Activated naive CD4-positive, alpha-beta T cell treated with anti-CD3 and anti-CD28 coated beads, Interleukin-2, amount 50 U/mL, for 16 hours (primary cell): Measurements from ENCODE around the gene USP3.
"Not testable (repeated sequence)": the region's sequence is repeated elsewhere in the genome, so short reads cannot be mapped to it uniquely, and the experiment has no call there.

Experiments used
- DNase-seq: peaks from one replicate; pipeline ENCODE4 v3.0.0-alpha.2; 2020

The USP3 gene

DNA sequence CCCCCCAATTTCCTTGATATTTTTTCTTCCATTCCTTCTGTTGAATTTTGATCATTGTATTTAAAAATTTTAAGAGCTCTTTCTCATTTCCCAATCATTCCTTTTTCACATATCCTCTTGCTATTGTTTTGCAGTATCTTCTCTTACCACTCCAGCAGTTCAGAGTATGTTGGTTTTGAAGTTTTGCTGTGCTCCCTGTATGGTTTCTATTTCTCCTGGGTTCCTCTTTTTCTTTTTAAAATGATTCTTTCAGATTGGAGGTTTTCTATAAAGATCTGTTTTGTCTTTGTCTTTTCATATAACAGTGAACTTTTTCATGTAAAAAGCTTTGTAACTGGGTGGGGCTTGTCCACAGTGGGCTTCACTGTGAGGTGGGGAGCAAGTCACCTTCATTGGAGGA lies 12.8 kb downstream of the USP3 start:
- no peak for DNase-seq

DNA sequence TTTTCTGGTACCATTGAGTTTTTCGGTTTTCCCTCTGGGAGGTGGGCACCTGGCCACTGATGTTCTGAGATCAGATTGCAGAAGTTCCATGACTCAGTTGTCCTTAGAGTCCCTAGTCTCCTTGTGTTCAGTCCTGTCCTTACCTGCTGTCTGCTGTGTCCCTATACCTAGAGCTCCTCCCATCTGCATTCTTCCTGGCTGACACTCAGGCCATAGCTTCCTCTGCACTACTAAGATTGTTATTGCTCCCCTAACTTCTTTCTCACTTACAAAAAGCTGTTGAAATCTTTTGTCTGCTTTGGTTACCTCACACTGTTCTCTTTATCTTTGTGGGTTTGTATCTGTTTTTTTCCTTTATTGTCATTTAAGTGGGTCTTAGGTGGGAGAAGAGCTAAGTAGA lies 13.2 kb downstream of the USP3 start:
- DNase-seq: no peak

DNA sequence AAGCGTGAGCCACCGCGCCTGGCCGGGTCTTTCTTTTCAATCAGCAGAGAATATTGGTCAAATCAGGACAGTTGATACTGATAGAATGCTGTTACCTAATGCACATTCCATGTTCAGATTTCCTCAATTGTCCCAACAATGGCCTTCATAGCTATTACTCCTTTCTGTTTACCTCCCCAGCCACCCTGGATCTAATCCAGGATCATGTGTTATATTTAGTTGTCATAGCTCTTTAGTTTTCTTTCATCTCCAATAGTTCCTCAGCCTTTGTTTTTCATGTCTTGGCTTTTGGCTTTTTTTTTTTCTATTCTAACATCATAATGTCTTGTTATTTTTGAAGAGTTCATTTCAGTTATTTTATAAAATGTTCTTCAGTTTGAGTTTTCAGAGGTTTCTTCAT lies 14.6 kb downstream of the USP3 start:
- DNase-seq: no peak

GRCh38 chr15:63519548-63520178 lies 15.3 kb downstream of the USP3 start:
- DNase-seq: no peak

DNA sequence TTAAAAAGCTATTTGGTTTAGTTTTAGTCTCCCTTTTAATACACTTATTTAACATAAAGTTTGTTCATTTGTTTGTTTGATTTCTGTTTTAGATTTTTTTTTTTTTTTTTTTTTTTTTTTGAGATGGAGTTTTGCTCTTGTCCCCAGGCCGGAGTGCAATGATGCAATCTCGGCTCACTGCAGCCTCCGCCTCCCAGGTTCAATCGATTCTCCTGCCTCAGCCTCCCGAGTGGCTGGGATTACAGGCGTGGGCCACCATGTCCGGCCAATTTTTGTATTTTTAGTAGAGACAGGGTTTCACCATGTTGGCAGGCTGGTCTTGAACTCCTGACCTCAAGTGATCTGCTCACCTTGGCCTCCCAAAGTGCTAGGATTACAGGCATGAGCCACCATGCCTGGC lies 16.1 kb downstream of the USP3 start:
- not testable (repeated sequence) for DNase-seq

GRCh38 chr15:63522225-63522578 lies 17.8 kb downstream of the USP3 start:
- no peak for DNase-seq

GRCh38 chr15:63523306-63523990 lies 19.1 kb downstream of the USP3 start:
- no peak for DNase-seq

DNA sequence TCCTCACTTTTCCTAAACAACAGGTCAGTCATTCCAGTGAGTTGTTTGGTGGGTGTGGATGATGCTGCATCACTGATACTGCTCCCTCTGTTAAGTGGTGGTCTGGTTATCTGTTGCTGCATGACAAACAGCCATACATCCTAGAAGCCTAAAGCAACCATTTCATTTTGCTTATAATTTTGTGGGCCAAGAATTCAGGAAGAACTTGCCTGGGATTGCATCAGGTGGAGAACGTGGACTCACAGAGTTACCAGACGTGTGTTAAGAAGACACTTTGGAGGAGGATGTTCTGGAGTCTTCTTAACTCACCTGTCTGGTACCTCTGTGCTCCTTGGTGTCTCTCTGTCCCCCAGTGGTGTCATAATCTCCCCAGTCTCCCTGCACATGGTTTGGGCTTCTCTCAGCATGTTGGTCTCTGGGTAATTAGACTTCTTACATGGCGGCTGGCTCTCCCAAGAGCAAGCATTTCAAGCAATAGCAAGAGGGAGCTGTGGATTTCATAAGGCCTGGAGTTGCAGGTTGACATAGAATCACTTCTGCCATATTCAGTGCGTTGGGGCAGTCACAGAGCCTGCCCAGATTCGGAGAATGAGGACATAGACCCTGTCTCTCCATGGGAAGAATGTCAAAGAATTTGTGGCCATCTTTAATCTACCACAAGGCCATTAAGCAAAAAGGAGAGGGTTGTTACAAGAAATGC lies 20.1 kb downstream of the USP3 start:
- no peak for DNase-seq

- DNase-seq: no peak
Measured at GRCh38 chr15:63526401-63526800, 22.0 kb downstream of the USP3 start.

DNA sequence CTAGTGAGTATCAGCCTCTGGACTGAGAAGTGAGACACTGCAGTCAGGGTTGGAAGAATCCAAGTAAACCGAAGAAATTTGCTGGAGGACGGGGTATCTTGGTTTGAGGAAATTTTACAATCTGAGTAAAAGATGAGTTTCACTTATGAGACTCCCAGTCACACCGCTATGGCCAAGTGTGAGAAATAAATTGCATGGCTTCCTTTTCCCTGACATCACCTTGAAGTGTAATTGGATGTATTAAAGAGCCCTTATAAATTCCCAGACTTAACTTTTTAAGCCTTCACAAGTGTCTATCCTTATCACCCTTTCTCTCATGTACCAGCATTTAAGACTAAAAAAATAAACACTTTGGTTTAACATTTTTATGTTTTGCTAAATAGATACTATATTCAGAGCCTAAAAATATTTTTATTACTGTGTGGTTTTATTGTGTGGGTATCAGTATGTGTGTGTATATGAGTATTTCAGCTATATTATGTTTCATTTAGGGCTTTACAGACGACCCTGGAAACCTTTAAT lies 23.8 kb downstream of the USP3 start:
- no peak for DNase-seq

- DNase-seq: peak; percentile 46
Measured at GRCh38 chr15:63530235-63530634, 25.8 kb downstream of the USP3 start.

- DNase-seq: no peak
Measured at GRCh38 chr15:63530752-63531299, 26.4 kb downstream of the USP3 start.

GRCh38 chr15:63531586-63531985 lies 27.2 kb downstream of the USP3 start:
- no peak for DNase-seq

GRCh38 chr15:63532307-63532744 lies 27.9 kb downstream of the USP3 start:
- DNase-seq: no peak

DNA sequence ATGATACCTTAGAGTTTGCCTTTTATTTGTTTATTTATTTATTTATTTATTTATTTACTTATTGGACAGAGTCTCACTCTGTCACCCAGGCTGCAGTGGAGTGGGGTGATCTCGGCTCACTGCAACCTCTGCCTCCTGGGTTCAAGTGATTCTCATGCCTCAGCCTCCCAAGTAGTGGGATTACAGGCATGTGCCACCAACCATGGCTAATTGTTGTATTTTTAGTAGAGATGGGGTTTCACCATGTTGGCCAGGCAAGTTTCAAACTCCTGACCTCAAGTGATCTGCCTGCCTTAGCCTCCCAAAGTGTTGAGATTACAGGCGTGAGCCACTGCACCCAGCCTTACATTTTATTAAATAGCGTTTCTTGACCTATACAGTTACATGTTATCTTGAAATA lies 30.5 kb downstream of the USP3 start:
- not testable (repeated sequence) for DNase-seq

DNA sequence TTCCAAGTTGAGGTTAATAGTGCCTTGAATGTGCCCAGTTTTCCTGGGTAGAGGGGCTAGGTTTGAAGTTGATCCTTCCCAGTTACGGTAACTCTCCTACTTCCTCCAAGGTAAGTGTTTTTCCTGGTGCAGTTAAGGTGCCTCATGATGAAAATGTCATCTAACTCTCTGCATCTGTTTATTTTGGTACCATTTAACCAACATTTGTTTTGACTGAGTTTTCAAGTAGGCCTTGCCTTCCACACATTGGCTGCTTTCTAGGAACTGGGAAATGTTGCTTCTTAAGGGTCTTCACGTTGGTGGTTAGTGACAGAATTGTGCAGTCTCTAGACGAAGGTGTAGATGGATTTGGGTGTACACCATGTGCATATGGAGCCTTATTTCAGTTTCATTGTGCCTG lies 31.3 kb downstream of the USP3 start:
- DNase-seq: no peak

DNA sequence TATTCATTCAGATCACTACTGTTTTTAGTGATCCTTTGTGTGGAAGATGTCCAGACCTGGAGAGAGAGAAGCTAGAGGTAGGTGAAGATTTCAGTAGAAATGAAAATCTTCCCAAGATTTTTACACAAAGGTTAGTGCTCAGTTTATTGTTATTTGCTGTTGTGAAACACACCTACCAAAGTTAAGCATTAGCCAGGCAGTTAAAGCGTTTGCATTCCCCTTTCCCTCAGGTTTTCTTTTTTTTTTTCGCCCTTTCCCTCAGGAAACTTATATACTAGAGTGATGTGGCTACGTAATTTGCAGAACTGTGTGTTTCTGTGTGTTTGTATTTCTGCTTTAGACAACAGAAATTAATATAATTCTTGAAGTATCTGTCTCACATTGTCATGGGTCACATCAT lies 34.5 kb downstream of the USP3 start:
- DNase-seq: no peak

DNA sequence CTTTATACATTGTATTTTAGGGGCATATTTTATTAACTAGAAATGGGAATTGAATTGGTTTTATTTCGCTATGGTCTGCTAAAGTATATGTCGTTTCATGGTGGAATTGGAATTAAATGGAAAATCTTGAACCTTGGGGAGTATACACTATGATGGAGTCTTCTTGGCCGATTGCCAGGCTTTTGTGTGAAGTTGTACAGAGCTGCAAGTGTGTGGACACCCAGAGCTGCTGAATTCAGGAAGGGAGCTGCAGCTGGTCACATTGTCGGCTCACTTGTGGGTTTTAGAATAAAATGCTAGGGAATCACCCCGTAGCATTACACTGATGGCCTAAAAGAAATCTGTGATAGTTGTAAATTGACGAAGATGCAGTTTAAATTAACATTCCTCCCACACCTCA lies 35.1 kb downstream of the USP3 start:
- no peak for DNase-seq

DNA sequence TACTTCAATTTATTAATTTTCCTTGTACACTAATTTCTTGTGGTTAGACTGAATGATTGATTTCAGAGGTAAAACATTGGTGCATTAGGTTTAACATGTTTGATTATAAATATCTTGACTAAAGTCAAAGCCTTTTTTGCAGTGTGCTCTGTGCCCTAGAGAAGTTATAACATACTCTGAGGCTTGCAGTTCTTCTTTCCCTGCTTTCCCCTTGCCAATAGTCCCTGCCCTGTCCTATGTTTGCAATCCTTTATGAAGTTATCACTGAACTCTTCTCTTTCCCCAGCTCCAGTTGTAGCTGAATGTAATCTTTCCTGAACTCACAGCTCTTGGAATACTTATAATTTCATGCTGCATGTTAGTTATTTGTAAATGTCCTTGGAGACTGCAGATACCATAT lies 35.6 kb downstream of the USP3 start:
- no peak for DNase-seq

DNA sequence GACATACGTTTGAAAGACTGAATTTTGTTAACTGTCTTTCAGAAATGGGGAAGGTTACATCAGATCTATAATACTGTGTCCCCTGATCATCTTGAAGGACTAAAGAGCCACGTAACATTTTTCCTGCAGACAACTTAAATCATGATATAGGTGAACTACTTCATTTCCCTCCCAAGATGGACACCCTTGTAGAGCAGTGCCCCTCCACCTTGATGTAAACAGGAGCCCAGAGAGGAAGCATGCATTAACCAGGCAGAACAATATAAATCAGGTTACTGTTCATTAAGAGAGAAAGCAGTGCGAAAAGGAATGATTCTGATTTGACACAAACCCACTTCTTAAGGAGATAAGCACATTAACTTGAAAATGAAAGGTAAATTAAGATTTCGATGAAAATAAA lies 36.1 kb downstream of the USP3 start:
- no peak for DNase-seq

DNA sequence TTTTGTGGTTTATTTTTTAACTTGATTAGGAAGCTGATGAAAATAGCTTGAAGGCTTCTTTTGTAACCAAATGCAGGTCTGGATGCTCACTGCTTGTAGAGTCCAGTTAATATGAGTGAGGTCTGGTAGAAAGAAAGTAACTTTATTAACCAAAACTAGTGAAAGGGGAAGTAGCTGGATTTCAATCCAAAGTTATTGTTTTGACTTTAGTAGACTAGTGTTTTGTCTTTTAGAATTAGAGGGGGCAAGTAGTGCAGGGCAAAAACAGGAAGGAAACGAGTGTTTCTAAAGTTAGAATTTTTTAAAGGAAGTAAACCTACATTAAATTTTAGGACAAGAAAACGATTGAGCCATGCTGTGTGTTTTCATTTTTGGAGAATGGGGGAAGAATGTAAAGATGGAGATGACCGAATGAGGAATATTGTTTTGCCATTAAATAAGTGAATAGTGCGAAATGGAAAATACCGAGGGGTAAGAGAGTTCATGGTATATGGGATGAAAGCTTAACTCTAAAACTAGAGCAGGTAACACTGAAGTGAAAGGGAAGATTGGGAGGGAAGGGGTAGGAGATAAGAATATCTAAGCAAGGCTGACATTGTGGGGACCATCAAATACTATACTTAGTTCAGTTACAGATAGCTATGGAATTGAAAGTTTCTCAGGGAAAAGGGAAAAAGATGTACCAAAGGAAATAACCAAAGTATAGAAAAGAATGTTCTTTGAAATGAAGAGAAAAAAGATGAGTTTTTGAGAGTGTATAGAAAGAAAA lies 40.0 kb downstream of the USP3 start:
- no peak for DNase-seq

DNA sequence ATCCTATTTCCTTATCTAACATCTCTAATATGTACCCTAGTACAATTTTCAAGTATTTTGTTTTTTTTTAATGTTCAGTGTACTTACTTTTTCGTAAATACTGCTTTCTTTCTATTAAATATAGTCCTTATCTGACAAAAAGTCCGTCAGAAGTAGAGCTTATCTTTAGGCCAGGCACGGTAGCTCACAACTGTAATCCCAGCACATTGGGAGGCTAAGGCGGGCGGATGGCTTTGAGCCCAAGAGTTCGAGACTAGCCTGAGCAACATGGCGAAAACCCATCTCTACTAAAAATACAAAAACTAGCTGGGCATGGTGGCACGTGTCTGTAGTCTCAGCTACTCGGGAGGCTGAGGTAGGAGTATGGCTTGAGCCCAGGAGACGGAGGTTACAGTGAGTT lies 41.1 kb downstream of the USP3 start:
- no peak for DNase-seq

- DNase-seq: no peak
Measured at GRCh38 chr15:63551400-63551799, 47.0 kb downstream of the USP3 start.
